ENCODE results near the gene OLIG3. TPM values are rescaled to one million over a fixed set of nuclear protein-coding genes. Genes with fewer than 3 reads are reported as not detected.

The OLIG3 gene
- total and polyA plus RNA-seq, 2 of the 13 experiments (the other 11 are each of a cell fraction or from before 2014, with no cell fraction given): not detected

DNA sequence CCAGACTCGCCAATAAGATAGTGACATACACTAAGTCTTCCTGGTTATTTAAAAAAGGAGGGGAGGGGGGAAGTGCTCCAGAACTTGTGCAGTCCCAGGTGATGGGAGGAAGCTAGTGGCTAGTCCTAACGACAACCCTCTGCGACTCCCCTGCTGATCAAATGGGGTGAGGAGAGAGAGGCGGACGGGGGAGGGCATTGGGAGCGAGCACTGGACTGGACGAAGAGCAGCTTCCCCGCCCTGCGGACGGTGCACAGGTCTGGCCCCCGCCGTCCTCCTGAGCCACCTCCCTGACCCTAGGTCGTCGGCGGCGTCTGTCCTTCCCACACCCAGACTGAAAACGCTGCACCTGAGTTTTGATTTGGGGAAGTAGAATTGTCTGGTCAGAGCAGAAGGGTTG is 2.2 kb upstream of the OLIG3 start:
- H3K4me1 ChIP-seq (ENCODE audit: insufficient read depth, low read length): peaks cover 13% of the 10 kb centered on the region; the same call in 1 of the 2 replicates
- H3K9ac ChIP-seq (ENCODE audit: insufficient read depth, low read depth, low read length): no peak overlapping the region
- no peak for FAIRE-seq
- H3K27ac ChIP-seq (ENCODE audit: extremely low read length, insufficient read depth, low read length): no peak overlapping the region
- ATAC-seq: peak; percentile 40
- intact Hi-C loops (cut with micrococcal nuclease; ENCODE audit: unreplicated experiment): no loop called here
- no peaks in the 10 kb centered on the region for H3K9me3 ChIP-seq (ENCODE audit: low read length)
- no peak for DNase-seq (ENCODE audit: low spot score)
- in situ Hi-C loops (cut with HindIII; ENCODE audit: extremely low pct_ligation_motif_present, low pct_unique_long_range_greater_than_20kb): no loop called here
- ChIA-PET POLR2A (no interaction called here), CTCF (ENCODE audit: low intra/inter-chr PET ratio, low total read pairs) (no interaction called here)
- no peaks in the 10 kb centered on the region for H3K36me3 ChIP-seq (replicated peaks in 1 of 2; ENCODE audit: control insufficient read depth in 1 of 2, insufficient read depth in 2 of 2, low read length in 2 of 2)
- H3K4me3 ChIP-seq (replicated peaks in 1 of 3; ENCODE audit: insufficient read depth in 1 of 3, low read depth in 2 of 3, low read length in 3 of 3): no peak overlapping the region
- 28% methylated on average over 17 of the region's 17 CpGs for WGBS (ENCODE audit: low lambda C conversion rate)
- TF ChIP-seq ADNP (CRISPR knock-in tag; IDR thresholded peaks at IDR 0.05) (no peak), EZH2 (conservative IDR thresholded peaks at IDR 0.05; ENCODE audit: low read depth, low read length) (peak; percentile 52; the same call in 1 of the 2 replicates)
- no peaks in the 10 kb centered on the region for H3K79me2 ChIP-seq (ENCODE audit: insufficient read depth, low read length)
- H2AFZ ChIP-seq (ENCODE audit: low read length): no peak overlapping the region
- peaks cover 16 to 76% of the 10 kb centered on the region in 2 experiments for H3K27me3 ChIP-seq (ENCODE audit: control insufficient read depth in 1 of 2, insufficient read depth in 2 of 2, low read length in 2 of 2)
- no peak overlapping the region for H3K4me2 ChIP-seq (ENCODE audit: low read depth, low read length)
- no TSS peak for BruUV-seq (replicated peaks)
- no peaks in the 10 kb centered on the region for H4K20me1 ChIP-seq (ENCODE audit: insufficient read depth, low read length)

- Histone ChIP-seq H3K4me1 (ENCODE audit: insufficient read depth, low read length) (peaks cover 13% of the 10 kb centered on the region; the same call in 1 of the 2 replicates), H3K4me2 (ENCODE audit: low read depth, low read length) (no peak overlapping the region), H3K27me3 (ENCODE audit: control insufficient read depth in 1 of 2, insufficient read depth in 2 of 2, low read length in 2 of 2) (peaks cover 18 to 81% of the 10 kb centered on the region in 2 experiments), H4K20me1 (ENCODE audit: insufficient read depth, low read length) (no peaks in the 10 kb centered on the region), H3K79me2 (ENCODE audit: insufficient read depth, low read length) (no peaks in the 10 kb centered on the region), H3K27ac (ENCODE audit: extremely low read length, insufficient read depth, low read length) (no peak overlapping the region), H3K4me3 (replicated peaks in 1 of 3; ENCODE audit: insufficient read depth in 1 of 3, low read depth in 2 of 3, low read length in 3 of 3) (no peak overlapping the region), H3K36me3 (replicated peaks in 1 of 2; ENCODE audit: control insufficient read depth in 1 of 2, insufficient read depth in 2 of 2, low read length in 2 of 2) (no peaks in the 10 kb centered on the region), H3K9me3 (ENCODE audit: low read length) (no peaks in the 10 kb centered on the region), H2AFZ (ENCODE audit: low read length) (no peak overlapping the region), H3K9ac (ENCODE audit: insufficient read depth, low read depth, low read length) (no peak overlapping the region)
- 40% methylated on average over 20 of the region's 29 CpGs for WGBS (ENCODE audit: low lambda C conversion rate)
- ATAC-seq (no peak), DNase-seq (ENCODE audit: low spot score) (no peak), FAIRE-seq (no peak)
- BruUV-seq (replicated peaks): no TSS peak
- no peak for TF ChIP-seq ZBTB38 (CRISPR knock-in tag; IDR thresholded peaks at IDR 0.05)
- TF ChIP-seq ZNF224 (CRISPR knock-in tag; IDR thresholded peaks at IDR 0.05): no peak
- no peak for TF ChIP-seq ZIK1 (CRISPR knock-in tag; IDR thresholded peaks at IDR 0.05; ENCODE audit: borderline replicate concordance, low read depth)
- peak; percentile 93 for TF ChIP-seq EZH2 (conservative IDR thresholded peaks at IDR 0.05; ENCODE audit: low read depth, low read length)
- no peak for TF ChIP-seq ZNF83 (CRISPR knock-in tag; IDR thresholded peaks at IDR 0.05; ENCODE audit: borderline replicate concordance)
- TF ChIP-seq NKX3-1 (CRISPR knock-in tag; IDR thresholded peaks at IDR 0.05): no peak
- TF ChIP-seq KLF12 (CRISPR knock-in tag; IDR thresholded peaks at IDR 0.05; ENCODE audit: borderline replicate concordance): no peak
- TF ChIP-seq, protein P1, sequence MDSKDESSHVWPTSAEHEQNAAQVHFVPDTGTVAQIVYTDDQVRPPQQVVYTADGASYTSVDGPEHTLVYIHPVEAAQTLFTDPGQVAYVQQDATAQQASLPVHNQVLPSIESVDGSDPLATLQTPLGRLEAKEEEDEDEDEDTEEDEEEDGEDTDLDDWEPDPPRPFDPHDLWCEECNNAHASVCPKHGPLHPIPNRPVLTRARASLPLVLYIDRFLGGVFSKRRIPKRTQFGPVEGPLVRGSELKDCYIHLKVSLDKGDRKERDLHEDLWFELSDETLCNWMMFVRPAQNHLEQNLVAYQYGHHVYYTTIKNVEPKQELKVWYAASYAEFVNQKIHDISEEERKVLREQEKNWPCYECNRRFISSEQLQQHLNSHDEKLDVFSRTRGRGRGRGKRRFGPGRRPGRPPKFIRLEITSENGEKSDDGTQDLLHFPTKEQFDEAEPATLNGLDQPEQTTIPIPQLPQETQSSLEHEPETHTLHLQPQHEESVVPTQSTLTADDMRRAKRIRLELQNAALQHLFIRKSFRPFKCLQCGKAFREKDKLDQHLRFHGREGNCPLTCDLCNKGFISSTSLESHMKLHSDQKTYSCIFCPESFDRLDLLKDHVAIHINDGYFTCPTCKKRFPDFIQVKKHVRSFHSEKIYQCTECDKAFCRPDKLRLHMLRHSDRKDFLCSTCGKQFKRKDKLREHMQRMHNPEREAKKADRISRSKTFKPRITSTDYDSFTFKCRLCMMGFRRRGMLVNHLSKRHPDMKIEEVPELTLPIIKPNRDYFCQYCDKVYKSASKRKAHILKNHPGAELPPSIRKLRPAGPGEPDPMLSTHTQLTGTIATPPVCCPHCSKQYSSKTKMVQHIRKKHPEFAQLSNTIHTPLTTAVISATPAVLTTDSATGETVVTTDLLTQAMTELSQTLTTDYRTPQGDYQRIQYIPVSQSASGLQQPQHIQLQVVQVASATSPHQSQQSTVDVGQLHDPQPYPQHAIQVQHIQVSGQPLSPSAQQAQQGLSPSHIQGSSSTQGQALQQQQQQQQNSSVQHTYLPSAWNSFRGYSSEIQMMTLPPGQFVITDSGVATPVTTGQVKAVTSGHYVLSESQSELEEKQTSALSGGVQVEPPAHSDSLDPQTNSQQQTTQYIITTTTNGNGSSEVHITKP (CRISPR knock-in tag; IDR thresholded peaks at IDR 0.05; ENCODE audit: low read depth): no peak
- TF ChIP-seq KDM1A (CRISPR knock-in tag; IDR thresholded peaks at IDR 0.05): no peak
- in situ Hi-C loops (cut with HindIII; ENCODE audit: extremely low pct_ligation_motif_present, low pct_unique_long_range_greater_than_20kb): no loop called here
- intact Hi-C loops (cut with micrococcal nuclease; ENCODE audit: unreplicated experiment): no loop called here
- ChIA-PET CTCF (ENCODE audit: low intra/inter-chr PET ratio, low total read pairs) (no interaction called here), POLR2A (no interaction called here)
Measured at GRCh38 chr6:137495703-137496336, 1.6 kb upstream of the OLIG3 start.

Data from HepG2 (cell line).